AG04449 (cell line): ENCODE results near the gene PNP.

ENCODE experiments used
- CTCF ChIA-PET: fragments of 350-600 bp; formaldehyde crosslinking; extraction: SDS; loops from one replicate; lab custom pipeline; 2021; ENCODE audit warnings: antibody characterized with exemption; lab: Yijun Ruan, JAX
- POLR2A ChIA-PET: fragments of 400-600, 350-600 bp; formaldehyde crosslinking; extraction: SDS; loops from one replicate; lab custom pipeline; 2020; ENCODE audit warnings: antibody characterized with exemption, inconsistent platforms; lab: Yijun Ruan, JAX
- DNase-seq: peaks from one replicate; pipeline ENCODE4 v3.0.0-alpha.2; 2010; ENCODE audit warnings: low read depth, low spot score
- H3K4me3 ChIP-seq: 2 replicates; pipeline ENCODE4 v1.5.1; 2011; ENCODE audit warnings: low read depth, mild to moderate bottlenecking, control low read depth, low read length
- CTCF ChIP-seq: IDR thresholded peaks from one replicate; pipeline ENCODE4 v1.5.1; 2011; ENCODE audit warnings: mild to moderate bottlenecking, moderate library complexity, low read length, control low read depth, inconsistent platforms; ENCODE audit not compliant: insufficient read depth; ENCODE audit errors: missing control alignments

The PNP gene

GRCh38 chr14:20482382-20482781 is 13.2 kb downstream of the PNP start:
- no peak for TF ChIP-seq CTCF
- DNase-seq: no peak
- H3K4me3 ChIP-seq: no peak overlapping the region
- ChIA-PET POLR2A (no interaction called here), CTCF (no interaction called here)

GRCh38 chr14:20485900-20486299 is 16.7 kb downstream of the PNP start:
- ChIA-PET CTCF (interaction anchor here (1.1 kb wide), 1 partner anchor 123 kb away, joined by 3 read pairs; no protein-coding TSS in a partner anchor), POLR2A (no interaction called here)
- no peak overlapping the region for H3K4me3 ChIP-seq
- TF ChIP-seq CTCF: no peak
- no peak for DNase-seq

GRCh38 chr14:20486684-20487395 is 17.6 kb downstream of the PNP start:
- CTCF ChIA-PET: interaction anchor here (1.1 to 1.3 kb wide), 3 partner anchors 14 to 122 kb away, joined by 3 to 6 read pairs (median 4); no protein-coding TSS in a partner anchor
- POLR2A ChIA-PET: no interaction called here
- DNase-seq: no peak
- TF ChIP-seq CTCF: no peak
- no peak overlapping the region for H3K4me3 ChIP-seq

- no peak overlapping the region for H3K4me3 ChIP-seq
- ChIA-PET CTCF (interaction anchor here (1.1 to 1.3 kb wide), 2 partner anchors 15 to 44 kb away, joined by 4 to 6 read pairs; no protein-coding TSS in a partner anchor), POLR2A (no interaction called here)
- DNase-seq: no peak
- TF ChIP-seq CTCF: no peak
Observed at GRCh38 chr14:20487396-20487725, 18.2 kb downstream of the PNP start.

DNA sequence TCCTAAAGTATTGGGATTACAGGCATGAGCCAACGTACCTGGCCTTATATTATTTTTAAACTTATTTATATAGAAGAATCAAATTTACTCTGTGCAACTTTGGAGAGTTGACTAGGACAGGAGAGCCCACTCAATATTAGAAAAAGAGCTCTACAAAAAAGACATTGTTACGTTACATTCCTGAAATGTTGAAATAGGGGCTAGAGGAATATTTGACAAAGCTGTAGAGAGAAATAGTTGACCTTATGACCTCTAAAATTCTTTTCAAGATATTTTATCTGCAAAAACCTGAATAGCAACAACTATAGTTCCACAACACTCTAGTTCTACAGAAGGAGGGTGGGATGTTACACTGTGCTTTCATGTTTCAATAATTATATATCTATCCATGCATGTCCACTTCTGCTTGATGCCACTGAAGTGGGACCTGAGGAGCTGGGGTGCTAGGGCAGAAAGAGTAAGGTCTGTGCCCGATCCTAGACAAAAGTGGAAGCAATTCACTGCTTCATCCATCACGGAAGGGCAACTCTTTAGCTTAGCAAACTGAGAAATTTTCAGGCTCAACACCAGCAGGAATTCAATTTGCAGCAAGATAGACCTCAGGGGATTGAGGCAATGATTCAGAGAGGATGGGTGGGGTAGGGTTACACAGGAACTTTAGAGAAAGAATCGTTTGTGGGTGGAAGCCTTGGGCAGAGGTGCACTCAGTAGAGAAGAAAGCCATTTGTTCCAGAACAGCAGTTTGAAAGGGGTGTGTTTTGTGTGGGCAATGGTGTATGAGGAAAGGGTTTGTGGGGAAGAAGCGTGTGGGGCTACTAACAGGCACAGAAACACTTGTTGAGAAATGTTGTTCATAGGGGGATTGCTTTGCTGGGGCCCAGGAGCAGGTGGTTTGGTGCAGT is 20.1 kb downstream of the PNP start:
- ChIA-PET POLR2A (interaction anchor here (1.0 to 2.5 kb wide), 2 partner anchors 10 to 20 kb away, joined by 3 to 11 read pairs; partner anchors contain the start of gene PNP), CTCF (interaction anchor here (0.9 to 1.4 kb wide), 2 partner anchors 75 to 119 kb away, joined by 3 read pairs; no protein-coding TSS in a partner anchor)
- H3K4me3 ChIP-seq: no peak overlapping the region
- TF ChIP-seq CTCF: no peak
- DNase-seq: no peak

DNA sequence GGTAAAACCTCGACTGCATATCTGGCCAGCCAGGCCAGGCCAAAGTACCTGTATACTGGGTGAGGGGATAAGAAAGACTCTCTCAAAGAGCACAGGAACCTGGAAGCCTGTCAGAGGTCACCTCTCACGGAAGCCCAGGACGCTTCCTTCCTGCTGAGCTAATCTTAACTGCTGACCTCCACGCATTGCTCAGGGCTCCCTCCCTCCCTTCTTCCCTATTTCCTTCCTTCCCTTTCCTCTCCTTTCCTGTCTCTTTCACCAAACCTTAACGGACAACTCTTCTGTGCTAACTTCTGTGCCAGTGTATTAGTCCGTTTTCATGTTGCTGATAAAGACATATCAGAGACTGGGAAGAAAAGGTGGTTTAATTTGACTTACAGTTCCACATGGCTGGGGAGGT is 21.4 kb downstream of the PNP start:
- POLR2A ChIA-PET: interaction anchor here (2.5 kb wide), 1 partner anchor 21 kb away, joined by 11 read pairs; the partner anchor contains the start of gene PNP
- CTCF ChIA-PET: interaction anchor here (1.4 to 1.5 kb wide), 2 partner anchors 76 to 117 kb away, joined by 3 to 4 read pairs; no protein-coding TSS in a partner anchor
- no peak for TF ChIP-seq CTCF
- no peak for DNase-seq
- no peak overlapping the region for H3K4me3 ChIP-seq
